Measurements from ENCODE around the gene POU6F1.

GRCh38 chr12:51196547-51196946 is 21.3 kb downstream of the POU6F1 start:
- TF ChIP-seq POLR2A (IDR thresholded peaks at IDR 0.05) = no peak
- TF ChIP-seq CTCF (IDR thresholded peaks at IDR 0.05) = no peak
